SK-N-SH (cell line): ENCODE results near the gene GPR17. TPM values are rescaled to one million over a fixed set of nuclear protein-coding genes. Genes with fewer than 3 reads are reported as not detected.
A peak's percentile ranks its signal among the peaks of the same experiment; 100 is the strongest.

ENCODE experiments used
- CTCF ChIA-PET: fragments of 300-600, 350-600 bp; formaldehyde crosslinking; extraction: SDS; loops from one replicate; lab custom pipeline; 2021; lab: Yijun Ruan, JAX
- POLR2A ChIA-PET: fragments of 350-600 bp; sonication (Branson Sonifier 250); formaldehyde crosslinking; extraction: SDS; loops from one replicate; lab custom pipeline; 2020; ENCODE audit warnings: antibody characterized with exemption, inconsistent platforms; lab: Yijun Ruan, JAX
- DNase-seq: peaks from one replicate; pipeline ENCODE4 v3.0.0; 2012
- H2AFZ ChIP-seq: fragments of 200-600 bp; sonication (generic); 2 replicates; pipeline ENCODE4 v1.8.1; 2016; ENCODE audit warnings: antibody characterized with exemption, mild to moderate bottlenecking, low read depth
- H3F3A ChIP-seq: fragments of 200-600 bp; sonication (generic); replicated peaks from 2 replicates; pipeline ENCODE3; 2016; ENCODE audit warnings: antibody characterized with exemption, mild to moderate bottlenecking; ENCODE audit not compliant: insufficient read depth
- H3K27ac ChIP-seq, 2 experiments: fragments of 200-500 bp in 1 of 2; fragments of 200-600 bp in 1 of 2; sonication (Bioruptor generic) in 1 of 2; sonication (generic), shearing (Covaris generic) in 1 of 2; 2 replicates each; pipeline versions ENCODE4 v1.5.1 to v1.6.1; 2014 to 2016; ENCODE audit warnings: low read depth in 2 of 2, inconsistent platforms in 1 of 2, low read length in 1 of 2, mild to moderate bottlenecking in 1 of 2, mixed read lengths in 1 of 2
- H3K27me3 ChIP-seq: fragments of 200-600 bp; sonication (generic), shearing (Covaris generic); 2 replicates; pipeline ENCODE4 v1.6.1; 2016; ENCODE audit warnings: mixed run types; ENCODE audit not compliant: insufficient read depth
- H3K36me3 ChIP-seq, 2 experiments: fragments of 200-500 bp in 1 of 2; fragments of 200-600 bp in 1 of 2; sonication (Bioruptor generic) in 1 of 2; sonication (generic) in 1 of 2; replicated peaks in 1 of 2; 2 replicates each; pipeline versions ENCODE3 to v1.5.1; 2014 to 2016; ENCODE audit warnings: low read length in 1 of 2, mild to moderate bottlenecking in 1 of 2; ENCODE audit not compliant: insufficient read depth in 2 of 2, control insufficient read depth in 1 of 2
- H3K4me1 ChIP-seq, 2 experiments: fragments of 200-500 bp in 1 of 2; fragments of 200-600 bp in 1 of 2; sonication (Bioruptor generic) in 1 of 2; sonication (generic), shearing (Covaris generic) in 1 of 2; 2 replicates each; pipeline versions ENCODE4 v1.5.1 to v1.6.1; 2014 to 2016; ENCODE audit warnings: low read depth in 1 of 2, low read length in 1 of 2, mixed run types in 1 of 2; ENCODE audit not compliant: insufficient read depth in 2 of 2, control insufficient read depth in 1 of 2
- H3K4me2 ChIP-seq: fragments of 200-600 bp; sonication (generic), shearing (Covaris generic); 2 replicates; pipeline ENCODE4 v1.6.1; 2017; ENCODE audit warnings: mixed run types
- H3K4me3 ChIP-seq, 2 experiments: fragments of 200-500 bp in 1 of 2; fragments of 200-600 bp in 1 of 2; sonication (Bioruptor generic) in 1 of 2; sonication (generic), shearing (Covaris generic) in 1 of 2; 2 replicates each; pipeline versions ENCODE4 v1.5.1 to v1.8.1; 2014 to 2016; ENCODE audit warnings: low read depth in 2 of 2, inconsistent platforms in 1 of 2, low read length in 1 of 2, mild to moderate bottlenecking in 1 of 2, mixed read lengths in 1 of 2, moderate library complexity in 1 of 2
- H3K79me2 ChIP-seq: fragments of 200-600 bp; sonication (generic); 2 replicates; pipeline ENCODE4 v1.8.1; 2017; ENCODE audit warnings: mild to moderate bottlenecking; ENCODE audit not compliant: insufficient read depth
- H3K9ac ChIP-seq: fragments of 200-600 bp; sonication (generic); 2 replicates; pipeline ENCODE4 v1.6.1; 2017; ENCODE audit warnings: mixed run types
- H3K9me2 ChIP-seq: fragments of 200-600 bp; sonication (generic); 2 replicates; pipeline ENCODE4 v1.6.1; 2017; ENCODE audit warnings: mixed run types
- H3K9me3 ChIP-seq: fragments of 200-600 bp; sonication (generic); 2 replicates; pipeline ENCODE4 v1.6.1; 2017; ENCODE audit warnings: mixed run types, mild to moderate bottlenecking, moderate library complexity
- H4K20me1 ChIP-seq: fragments of 200-600 bp; sonication (generic); 2 replicates; pipeline ENCODE4 v1.6.1; 2017; ENCODE audit warnings: mild to moderate bottlenecking, mixed run types; ENCODE audit not compliant: insufficient read depth
- JUND ChIP-seq: IDR thresholded peaks from 2 replicates; pipeline ENCODE4 v1.4.0; 2012
- RFX5 ChIP-seq: IDR thresholded peaks from 2 replicates; pipeline ENCODE4 v1.6.1; 2012; ENCODE audit warnings: mild to moderate bottlenecking, improper control_type of control experiment, low read length
- TAF1 ChIP-seq: IDR thresholded peaks from 2 replicates; pipeline ENCODE4 v1.6.1; 2012; ENCODE audit warnings: low read depth, mild to moderate bottlenecking, low read length, moderate library complexity, borderline replicate concordance
- TEAD4 ChIP-seq: IDR thresholded peaks from 2 replicates; pipeline ENCODE4 v1.4.0; 2012; ENCODE audit warnings: mild to moderate bottlenecking, borderline replicate concordance; ENCODE audit not compliant: insufficient read depth
- WGBS: methylation state at CpG from one replicate; pipeline ENCODE4 v1.1.6; 2017; ENCODE audit warnings: low lambda C conversion rate; 5-methylcytosine and 5-hydroxymethylcytosine counted together
- polyA plus RNA-seq, 3 experiments: library from polyadenylated mRNA; depleted of rRNA; stranded (reverse); fragments of >200 nt; gene quantifications; 2 replicates each; pipeline ENCODE4 v1.2.3, GENCODE V29; 2012
- TF ChIP-seq, protein P1 (sequence below): fragments of 200-600 bp; sonication (generic); IDR thresholded peaks from 2 replicates; pipeline ENCODE4 v1.6.1; 2017; ENCODE audit warnings: antibody characterized with exemption, mild to moderate bottlenecking, moderate library complexity
- TF ChIP-seq, protein P2 (sequence below): IDR thresholded peaks from 2 replicates; pipeline ENCODE4 v1.4.0; 2012; ENCODE audit warnings: low read depth

Gene GPR17
- polyA plus RNA-seq, 1 of the 3 experiments (the other 2 are of a cell fraction), result 0.03 TPM

DNA sequence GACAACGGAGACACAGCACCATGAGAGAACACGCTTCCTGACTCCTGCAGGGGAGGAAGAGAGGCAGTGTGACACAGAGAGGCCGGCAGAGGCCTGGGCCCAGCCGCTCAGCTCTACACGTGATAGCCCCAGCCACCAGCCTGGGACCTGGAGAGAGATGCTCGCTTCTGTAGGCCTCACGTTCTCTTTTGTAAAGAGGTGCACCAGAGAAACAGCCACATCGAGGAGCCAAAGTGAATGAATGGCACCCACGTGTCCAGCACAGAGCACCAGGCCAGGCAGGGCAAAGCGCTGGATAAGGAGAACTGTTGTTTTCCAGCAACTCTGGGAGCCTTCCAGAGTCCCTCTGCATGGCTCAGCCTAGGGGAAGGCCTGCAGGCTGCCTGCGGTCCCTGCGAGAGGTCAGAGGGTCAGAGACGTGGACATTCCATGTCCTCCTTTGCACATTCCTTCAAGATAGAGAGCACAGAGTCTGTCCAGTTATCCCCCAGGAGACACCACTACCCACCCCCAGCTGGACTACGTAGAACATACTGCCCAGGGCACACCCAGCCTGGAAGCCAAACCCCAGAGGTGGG, 15.2 kb downstream of the GPR17 start:
- no peak overlapping the region for H3K4me2 ChIP-seq
- no peak overlapping the region for H3K4me3 ChIP-seq
- WGBS, result 95% methylated on average over 7 of the region's 14 CpGs
- no peak overlapping the region for H3K27ac ChIP-seq
- no peak for TF ChIP-seq JUND
- TF ChIP-seq, protein P1, sequence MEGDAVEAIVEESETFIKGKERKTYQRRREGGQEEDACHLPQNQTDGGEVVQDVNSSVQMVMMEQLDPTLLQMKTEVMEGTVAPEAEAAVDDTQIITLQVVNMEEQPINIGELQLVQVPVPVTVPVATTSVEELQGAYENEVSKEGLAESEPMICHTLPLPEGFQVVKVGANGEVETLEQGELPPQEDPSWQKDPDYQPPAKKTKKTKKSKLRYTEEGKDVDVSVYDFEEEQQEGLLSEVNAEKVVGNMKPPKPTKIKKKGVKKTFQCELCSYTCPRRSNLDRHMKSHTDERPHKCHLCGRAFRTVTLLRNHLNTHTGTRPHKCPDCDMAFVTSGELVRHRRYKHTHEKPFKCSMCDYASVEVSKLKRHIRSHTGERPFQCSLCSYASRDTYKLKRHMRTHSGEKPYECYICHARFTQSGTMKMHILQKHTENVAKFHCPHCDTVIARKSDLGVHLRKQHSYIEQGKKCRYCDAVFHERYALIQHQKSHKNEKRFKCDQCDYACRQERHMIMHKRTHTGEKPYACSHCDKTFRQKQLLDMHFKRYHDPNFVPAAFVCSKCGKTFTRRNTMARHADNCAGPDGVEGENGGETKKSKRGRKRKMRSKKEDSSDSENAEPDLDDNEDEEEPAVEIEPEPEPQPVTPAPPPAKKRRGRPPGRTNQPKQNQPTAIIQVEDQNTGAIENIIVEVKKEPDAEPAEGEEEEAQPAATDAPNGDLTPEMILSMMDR, result no peak
- TF ChIP-seq RFX5, result no peak
- no peak for TF ChIP-seq TAF1
- TF ChIP-seq, protein P2, sequence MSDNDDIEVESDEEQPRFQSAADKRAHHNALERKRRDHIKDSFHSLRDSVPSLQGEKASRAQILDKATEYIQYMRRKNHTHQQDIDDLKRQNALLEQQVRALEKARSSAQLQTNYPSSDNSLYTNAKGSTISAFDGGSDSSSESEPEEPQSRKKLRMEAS, result no peak
- CTCF ChIA-PET, result interaction anchor here (1.9 kb wide), 1 partner anchor 11 kb away, joined by 11 read pairs; no protein-coding TSS in a partner anchor
- H3K9ac ChIP-seq, result no peak overlapping the region
- H3K79me2 ChIP-seq, result no peaks in the 10 kb centered on the region
- H4K20me1 ChIP-seq, result no peaks in the 10 kb centered on the region
- no peaks in the 10 kb centered on the region for H3K27me3 ChIP-seq
- DNase-seq, result no peak
- no peaks in the 10 kb centered on the region for H3K9me3 ChIP-seq
- H3K4me1 ChIP-seq, result peaks cover 0 to 21% of the 10 kb centered on the region in 2 experiments; a peak in 1 of 4 replicates
- no peaks in the 10 kb centered on the region for H3F3A ChIP-seq
- no peaks in the 10 kb centered on the region for H3K36me3 ChIP-seq
- no peaks in the 10 kb centered on the region for H3K9me2 ChIP-seq
- POLR2A ChIA-PET, result no interaction called here
- no peak overlapping the region for H2AFZ ChIP-seq

DNA sequence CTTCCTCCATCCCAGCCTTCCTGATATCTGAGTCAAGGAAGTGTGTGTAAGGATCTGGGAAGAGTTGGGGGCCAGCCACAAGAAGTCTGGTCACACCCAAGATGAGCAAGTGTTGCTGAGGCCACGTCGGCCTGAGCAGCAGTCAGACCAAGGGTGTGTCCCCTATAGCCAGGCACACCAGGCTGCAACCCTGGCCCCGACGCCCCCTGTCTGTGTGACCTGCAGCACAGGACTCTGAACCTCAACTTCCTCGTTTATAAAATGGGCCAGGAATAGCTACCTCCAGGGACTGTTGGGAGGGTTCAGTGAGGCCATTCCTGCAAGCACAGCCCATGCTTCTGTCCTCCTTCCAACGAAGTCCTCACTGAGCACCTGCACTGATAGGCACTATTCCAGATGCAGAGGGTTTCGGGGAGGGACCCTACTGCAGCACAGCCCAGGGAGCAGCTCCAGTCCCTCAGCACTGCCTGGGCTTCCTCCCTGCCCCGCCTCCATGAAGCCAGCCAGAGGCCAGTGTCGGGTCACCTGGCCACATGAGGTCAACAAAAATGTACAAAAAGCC, 16.1 kb downstream of the GPR17 start:
- Histone ChIP-seq H3K27me3 (no peaks in the 10 kb centered on the region), H3K9me2 (no peaks in the 10 kb centered on the region), H3K9me3 (no peaks in the 10 kb centered on the region), H3K27ac (peak overlapping the region in 1 of 2 experiments; percentile 16; a peak in 1 of 4 replicates), H3K4me1 (peaks cover 0 to 21% of the 10 kb centered on the region in 2 experiments; a peak in 1 of 4 replicates), H3K9ac (no peak overlapping the region), H2AFZ (no peak overlapping the region), H3K79me2 (no peaks in the 10 kb centered on the region), H3K36me3 (no peaks in the 10 kb centered on the region), H3F3A (no peaks in the 10 kb centered on the region), H3K4me3 (no peak overlapping the region), H4K20me1 (no peaks in the 10 kb centered on the region), H3K4me2 (no peak overlapping the region)
- no peak for TF ChIP-seq TAF1
- TF ChIP-seq TEAD4, result no peak
- CTCF ChIA-PET, result interaction anchor here (0.7 to 1.9 kb wide), 5 partner anchors 12 to 71 kb away, joined by 3 to 11 read pairs (median 4); partner anchors contain the start of gene LIMS2
- WGBS, result 40% methylated on average over 3 of the region's 9 CpGs
- DNase-seq, result no peak
- POLR2A ChIA-PET, result interaction anchor here (1.5 to 1.8 kb wide), 2 partner anchors 9 to 13 kb away, joined by 6 read pairs; partner anchors contain the start of gene LIMS2
